Keratinocyte (primary cell): ENCODE results near the gene RIN3. TPM values are rescaled to one million over a fixed set of nuclear protein-coding genes. Genes with fewer than 3 reads are reported as not detected.
A peak's percentile ranks its signal among the peaks of the same experiment; 100 is the strongest.

ENCODE experiments used
- DNase-seq: peaks from one replicate; pipeline ENCODE4 v3.0.0-alpha.2; 2011; ENCODE audit warnings: low read depth, missing footprints, low spot score
- FAIRE-seq: peaks from 2 replicates; lab custom pipeline; 2011; peaks lifted over from hg19 to GRCh38; lab: Jason Lieb, UNC
- H2AFZ ChIP-seq: 2 replicates; pipeline ENCODE4 v1.6.0; 2012; ENCODE audit warnings: low read length, control low read depth, inconsistent platforms; ENCODE audit not compliant: control insufficient read depth
- H3K27ac ChIP-seq: 2 replicates; pipeline ENCODE4 v1.5.1; 2011; ENCODE audit warnings: low read length; ENCODE audit not compliant: control insufficient read depth, insufficient read depth
- H3K27me3 ChIP-seq: 3 replicates; pipeline ENCODE4 v1.6.0; 2011; ENCODE audit warnings: low read length; ENCODE audit not compliant: control insufficient read depth, insufficient read depth; ENCODE audit errors: extremely low read depth
- H3K36me3 ChIP-seq, 2 experiments: 2 replicates in 1 of 2; 3 replicates in 1 of 2; pipeline ENCODE4 v1.5.1; 2011; ENCODE audit warnings: low read length in 2 of 2, mild to moderate bottlenecking in 1 of 2; ENCODE audit not compliant: control insufficient read depth in 2 of 2, insufficient read depth in 2 of 2; ENCODE audit errors: extremely low read depth in 1 of 2
- H3K4me1 ChIP-seq: 3 replicates; pipeline ENCODE4 v1.5.1; 2011; ENCODE audit warnings: low read length; ENCODE audit not compliant: control insufficient read depth, insufficient read depth; ENCODE audit errors: extremely low read depth
- H3K4me2 ChIP-seq: 3 replicates; pipeline ENCODE4 v1.6.0; 2011; ENCODE audit warnings: low read depth, low read length; ENCODE audit not compliant: control insufficient read depth, insufficient read depth; ENCODE audit errors: extremely low read depth
- H3K4me3 ChIP-seq, 3 experiments: fragments of 200-600 bp in 1 of 3; sonication (generic) in 1 of 3; 2 replicates in 2 of 3; 3 replicates in 1 of 3; pipeline ENCODE4 v1.5.1; 2011 to 2016; ENCODE audit warnings: low read length in 3 of 3, mild to moderate bottlenecking in 3 of 3, control low read depth in 2 of 3, inconsistent platforms in 1 of 3, low read depth in 1 of 3, mixed read lengths in 1 of 3, mixed run types in 1 of 3, moderate library complexity in 1 of 3; ENCODE audit not compliant: control insufficient read depth in 2 of 3, insufficient read depth in 2 of 3; ENCODE audit errors: extremely low read depth in 1 of 3
- H3K79me2 ChIP-seq: 2 replicates; pipeline ENCODE4 v1.6.0; 2012; ENCODE audit warnings: low read length; ENCODE audit not compliant: control insufficient read depth, insufficient read depth
- H3K9ac ChIP-seq: 3 replicates; pipeline ENCODE4 v1.6.0; 2011; ENCODE audit warnings: low read length; ENCODE audit not compliant: control insufficient read depth, insufficient read depth; ENCODE audit errors: extremely low read depth
- H3K9me1 ChIP-seq: 3 replicates; pipeline ENCODE4 v1.6.0; 2011; ENCODE audit warnings: low read length; ENCODE audit not compliant: control insufficient read depth, insufficient read depth; ENCODE audit errors: extremely low read depth
- H3K9me3 ChIP-seq: 2 replicates; pipeline ENCODE4 v1.5.1; 2012; ENCODE audit warnings: low read depth, low read length; ENCODE audit not compliant: control insufficient read depth
- H4K20me1 ChIP-seq: 3 replicates; pipeline ENCODE4 v1.6.0; 2011; ENCODE audit warnings: low read length; ENCODE audit not compliant: control insufficient read depth, insufficient read depth; ENCODE audit errors: extremely low read depth
- CTCF ChIP-seq, 3 experiments: IDR thresholded peaks in 1 of 3; conservative IDR thresholded peaks in 1 of 3; optimal IDR thresholded peaks in 1 of 3; 2 replicates in 2 of 3; 3 replicates in 1 of 3; pipeline versions ENCODE3 to v1.5.1; 2011; ENCODE audit warnings: low read length in 3 of 3, mild to moderate bottlenecking in 3 of 3, moderate library complexity in 2 of 3, control low read depth in 1 of 3, inconsistent platforms in 1 of 3; ENCODE audit not compliant: insufficient read depth in 2 of 3; ENCODE audit errors: extremely low read depth in 1 of 3
- EZH2 ChIP-seq: IDR thresholded peaks from one replicate; pipeline ENCODE4 v1.6.1; 2012; ENCODE audit warnings: inconsistent platforms, mild to moderate bottlenecking, low read length, moderate library complexity
- dilution Hi-C: fragments of 300-500 bp; cut with MboI; formaldehyde crosslinking; loops from one replicate; pipeline ENCODE4 v1.7.0; 2020; ENCODE audit warnings: low sequenced_read_pairs; ENCODE audit not compliant: extremely low pct_ligation_motif_present
- polyA plus RNA-seq, 5 experiments: library from polyadenylated mRNA; depleted of rRNA in 3 of 5; stranded (reverse) in 3 of 5; stranded (forward) in 1 of 5; unstranded in 1 of 5; fragments of >200 nt; gene quantifications; 1 replicate in 1 of 5; 2 replicates in 3 of 5; 3 replicates in 1 of 5; pipeline versions ENCODE4 v1.2.1 to v1.2.3, GENCODE V29; 2011 to 2012; ENCODE audit warnings: missing spikeins in 2 of 5, low read depth in 1 of 5, low replicate concordance in 1 of 5

Gene RIN3
- polyA plus RNA-seq, 1 donor (not counting 4 experiments of a cell fraction or from before 2014, with no cell fraction given): 1.2 TPM

- H3K4me1 ChIP-seq: peaks cover 43% of the 10 kb centered on the region
- DNase-seq (no peak), FAIRE-seq (peak; percentile 93)
- no peak for TF ChIP-seq EZH2
- no peak for TF ChIP-seq CTCF (optimal IDR thresholded peaks at IDR 0.05 in 1 of 3, IDR thresholded peaks at IDR 0.05 in 1 of 3, conservative IDR thresholded peaks at IDR 0.05 in 1 of 3; ENCODE audit: extremely low read depth in 1 of 3, insufficient read depth in 2 of 3, low read length in 3 of 3)
- H3K9ac ChIP-seq: peak overlapping the region; percentile 75
- H4K20me1 ChIP-seq: no peaks in the 10 kb centered on the region
- peak overlapping the region in 2 of 3 experiments; percentile 35 to 49 for H3K4me3 ChIP-seq
- H3K27ac ChIP-seq: peak overlapping the region; percentile 98
- peak overlapping the region; percentile 90 for H3K4me2 ChIP-seq
- H3K27me3 ChIP-seq: no peaks in the 10 kb centered on the region
- no peaks in the 10 kb centered on the region for H3K9me1 ChIP-seq
- H3K79me2 ChIP-seq: no peaks in the 10 kb centered on the region
- peak overlapping the region; percentile 67 for H2AFZ ChIP-seq
- no peaks in the 10 kb centered on the region for H3K9me3 ChIP-seq
- H3K36me3 ChIP-seq: no peaks in the 10 kb centered on the region
- dilution Hi-C loops: no loop called here
These were observed 1.9 kb upstream of the RIN3 start for GRCh38 chr14:92511453-92512238.

- Histone ChIP-seq H4K20me1 (no peaks in the 10 kb centered on the region), H3K36me3 (no peaks in the 10 kb centered on the region), H3K9ac (peak overlapping the region; percentile 83), H3K9me1 (no peaks in the 10 kb centered on the region), H2AFZ (peak overlapping the region; percentile 78), H3K79me2 (peaks cover 2% of the 10 kb centered on the region), H3K4me1 (peaks cover 34% of the 10 kb centered on the region), H3K4me3 (peak overlapping the region in 2 of 3 experiments; percentile 65 to 72), H3K27me3 (no peaks in the 10 kb centered on the region), H3K27ac (peak overlapping the region; percentile 70), H3K9me3 (no peaks in the 10 kb centered on the region), H3K4me2 (peak overlapping the region; percentile 83)
- TF ChIP-seq EZH2 (no peak), CTCF (optimal IDR thresholded peaks at IDR 0.05 in 1 of 3, IDR thresholded peaks at IDR 0.05 in 1 of 3, conservative IDR thresholded peaks at IDR 0.05 in 1 of 3; ENCODE audit: extremely low read depth in 1 of 3, insufficient read depth in 2 of 3, low read length in 3 of 3) (no peak)
- DNase-seq (no peak), FAIRE-seq (no peak)
- dilution Hi-C loops: no loop called here
These were observed 776 bp upstream of the RIN3 start for GRCh38 chr14:92512807-92513203.
